Esophagus muscularis mucosa (tissue), 2 donors: ENCODE measurements around the gene MALSU1.

Source experiments
- POLR2A ChIP-seq: fragments of 450-650 bp; IDR thresholded peaks from one replicate; pipeline ENCODE4 v1.6.1; 2017; ENCODE audit warnings: antibody characterized with exemption, moderate library complexity, mild to moderate bottlenecking, low read depth
- POLR2AphosphoS5 ChIP-seq, 2 donors: sonication (generic); formaldehyde crosslinking; IDR thresholded peaks; one replicate each; pipeline ENCODE4 v1.6.1; 2017; ENCODE audit warnings: antibody characterized with exemption in 2 of 2

GRCh38 chr7:23335136-23335535 is 36.0 kb downstream of the MALSU1 start:
- TF ChIP-seq POLR2AphosphoS5 (IDR thresholded peaks at IDR 0.05) (no peak), POLR2A (no peak)
